Endothelial cell of umbilical vein (primary cell): ENCODE measurements around the gene IL4I1.
A peak's percentile ranks its signal among the peaks of the same experiment; 100 is the strongest.

ENCODE experiments used
- CTCF ChIP-seq, 2 donors: IDR thresholded peaks; 1 replicate in 1 of 2; 2 replicates in 1 of 2; pipeline ENCODE4 v1.5.1; 2011; ENCODE audit warnings: low read length in 2 of 2, mild to moderate bottlenecking in 2 of 2, moderate library complexity in 2 of 2, control low read depth in 1 of 2, inconsistent platforms in 1 of 2, low read depth in 1 of 2; ENCODE audit not compliant: insufficient read depth in 1 of 2; ENCODE audit errors: extremely low read depth in 1 of 2
- MAX ChIP-seq: IDR thresholded peaks from 2 replicates; pipeline ENCODE4 v1.6.1; 2011; ENCODE audit not compliant: insufficient read depth, insufficient read length
- POLR2A ChIP-seq: IDR thresholded peaks from 2 replicates; pipeline ENCODE4 v1.6.1; 2012; ENCODE audit warnings: low read depth, mild to moderate bottlenecking, control low read depth, low read length

GRCh38 chr19:49929611-49930482, 33.2 kb upstream of the IL4I1 start:
- peak; percentile 80 for TF ChIP-seq POLR2A
- TF ChIP-seq MAX, result peak; percentile 60
- no peak for TF ChIP-seq CTCF (IDR thresholded peaks at IDR 0.05; ENCODE audit: extremely low read depth in 1 of 2, insufficient read depth in 1 of 2, low read depth in 1 of 2, low read length in 2 of 2)
